Upper lobe of right lung (tissue), 1 donor: ENCODE results near the gene SKIC2. TPM values are rescaled to one million over a fixed set of nuclear protein-coding genes. Genes with fewer than 3 reads are reported as not detected.
A peak's percentile ranks its signal among the peaks of the same experiment; 100 is the strongest.
"Not testable (repeated sequence)": the region's sequence is repeated elsewhere in the genome, so short reads cannot be mapped to it uniquely, and the experiment has no call there.

Experiments
- ATAC-seq: fragments of 200-7000 bp; cut with Tn5 transposase; one replicate; pipeline ENCODE4 v1.9.1; 2020; ENCODE audit warnings: mild to moderate bottlenecking, moderate library complexity
- DNase-seq: peaks from one replicate; pipeline ENCODE4 v3.0.0-alpha.2; 2020
- H3K27ac ChIP-seq: fragments of 200-600 bp; one replicate; pipeline ENCODE4 v1.8.0; 2022
- H3K27me3 ChIP-seq: fragments of 200-600 bp; one replicate; pipeline ENCODE4 v1.8.0; 2022; ENCODE audit warnings: mild to moderate bottlenecking
- H3K36me3 ChIP-seq: fragments of 200-600 bp; one replicate; pipeline ENCODE4 v1.8.0; 2022
- H3K4me1 ChIP-seq: fragments of 200-600 bp; one replicate; pipeline ENCODE4 v1.8.0; 2022
- H3K4me3 ChIP-seq: fragments of 200-600 bp; one replicate; pipeline ENCODE4 v1.8.0; 2022; ENCODE audit warnings: mild to moderate bottlenecking
- H3K9me3 ChIP-seq: fragments of 200-600 bp; one replicate; pipeline ENCODE4 v1.8.0; 2022
- CTCF ChIP-seq: fragments of 200-600 bp; IDR thresholded peaks from one replicate; pipeline ENCODE4 v1.8.0; 2022; ENCODE audit warnings: antibody characterized with exemption
- intact Hi-C: fragments of 100-400 bp; cut with DNase I; formaldehyde crosslinking; loops from one replicate; pipeline ENCODE4 v1.11.0; 2022
- total RNA-seq: library from RNA; stranded (reverse); fragmentation: NEBNext Ultra II Directional; extraction: Animal tissue kit (Norgen Biotek cat#: 25700); gene quantifications from one replicate; pipeline ENCODE4 v1.2.1, GENCODE V29; 2021
- donor health status: DM: no; HTN: yes; CAD: no; lungs with severe emphysema.

The SKIC2 gene
- total RNA-seq, 1 donor from 2014 or later = 58.8 TPM

GRCh38 chr6:31977816-31978431 is 18.9 kb downstream of the SKIC2 start:
- Histone ChIP-seq H3K27ac (no peak overlapping the region), H3K36me3 (peaks cover 13% of the 10 kb centered on the region), H3K4me1 (peaks cover 7% of the 10 kb centered on the region), H3K4me3 (no peak overlapping the region), H3K9me3 (no peaks in the 10 kb centered on the region), H3K27me3 (no peaks in the 10 kb centered on the region)
- ATAC-seq (no peak), DNase-seq (no peak)
- intact Hi-C loops = no loop called here
- TF ChIP-seq CTCF = no peak

GRCh38 chr6:31978831-31979230 is 19.9 kb downstream of the SKIC2 start:
- no peak for TF ChIP-seq CTCF
- Histone ChIP-seq H3K9me3 (no peaks in the 10 kb centered on the region), H3K4me1 (no peaks in the 10 kb centered on the region), H3K4me3 (no peak overlapping the region), H3K36me3 (peaks cover 13% of the 10 kb centered on the region), H3K27me3 (no peaks in the 10 kb centered on the region), H3K27ac (no peak overlapping the region)
- intact Hi-C loops = no loop called here
- ATAC-seq = no peak
- DNase-seq = peak; percentile 16

GRCh38 chr6:31979238-31979898 is 20.4 kb downstream of the SKIC2 start:
- TF ChIP-seq CTCF = no peak
- intact Hi-C loops = no loop called here
- Histone ChIP-seq H3K27me3 (no peaks in the 10 kb centered on the region), H3K36me3 (peaks cover 13% of the 10 kb centered on the region), H3K4me1 (no peaks in the 10 kb centered on the region), H3K4me3 (no peak overlapping the region), H3K27ac (no peak overlapping the region), H3K9me3 (no peaks in the 10 kb centered on the region)
- no peak for ATAC-seq
- peak; percentile 13 for DNase-seq

DNA sequence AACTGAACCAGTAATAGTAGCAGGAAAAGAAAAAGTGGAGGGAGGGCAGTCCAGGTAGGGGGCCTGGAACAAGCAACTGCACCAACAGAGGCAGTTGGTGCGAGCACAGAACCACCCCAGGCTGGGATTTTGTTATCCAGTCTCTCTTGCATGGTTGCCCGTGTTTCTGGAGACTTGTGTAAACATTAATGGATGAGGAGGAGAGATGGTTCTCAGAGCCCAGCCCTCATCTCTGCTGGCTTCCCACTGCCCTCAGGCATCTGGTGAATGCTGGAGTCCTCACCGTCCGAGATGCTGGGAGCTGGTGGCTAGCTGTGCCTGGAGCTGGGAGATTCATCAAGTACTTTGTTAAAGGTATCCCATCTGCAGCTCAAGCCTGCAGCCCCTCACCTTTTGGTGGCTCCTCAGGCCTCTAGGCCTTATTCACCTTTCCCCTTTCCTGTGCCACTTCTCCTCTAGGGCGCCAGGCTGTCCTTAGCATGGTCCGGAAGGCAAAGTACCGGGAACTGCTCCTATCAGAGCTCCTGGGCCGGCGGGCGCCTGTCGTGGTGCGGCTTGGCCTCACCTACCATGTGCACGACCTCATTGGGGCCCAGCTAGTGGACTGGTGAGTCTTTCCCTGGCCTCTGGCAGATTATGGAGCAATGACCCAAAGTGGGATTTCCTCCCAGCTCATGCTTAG is 21.4 kb downstream of the SKIC2 start:
- H3K27me3 ChIP-seq, H3K27ac ChIP-seq, H3K4me3 ChIP-seq, ATAC-seq, intact Hi-C loops, H3K4me1 ChIP-seq, H3K9me3 ChIP-seq: not testable (repeated sequence)
- DNase-seq = peak; percentile 31
- H3K36me3 ChIP-seq = peaks cover 13% of the 10 kb centered on the region

DNA sequence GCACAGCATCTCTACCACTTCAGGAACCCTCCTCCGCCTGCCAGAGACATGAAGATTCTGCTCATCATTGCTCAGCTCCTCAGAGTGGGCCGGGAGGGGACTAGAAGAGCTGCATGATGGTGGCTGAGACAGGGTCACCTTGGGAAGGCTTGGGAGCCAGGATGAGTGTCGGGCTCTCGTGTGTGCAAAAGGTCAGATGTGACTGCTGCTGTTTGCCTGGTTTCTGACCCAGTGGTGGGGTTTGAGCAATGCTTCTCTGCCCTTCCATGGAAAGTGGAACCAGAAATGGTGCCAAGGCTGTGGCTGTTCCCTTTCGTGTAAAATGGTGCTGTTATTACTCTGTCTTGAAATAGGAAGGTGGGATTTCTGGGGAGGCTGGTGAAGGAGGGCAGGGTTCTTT is 22.0 kb downstream of the SKIC2 start:
- ATAC-seq, H3K4me3 ChIP-seq, H3K27ac ChIP-seq, H3K9me3 ChIP-seq, intact Hi-C loops, H3K4me1 ChIP-seq, H3K27me3 ChIP-seq, DNase-seq: not testable (repeated sequence)
- peaks cover 13% of the 10 kb centered on the region for H3K36me3 ChIP-seq

GRCh38 chr6:31981744-31982143 is 22.8 kb downstream of the SKIC2 start, which contains the start of gene C4A:
Gene C4A, plus strand, starts transcription at chr6:31982057. Its CDS starts 51 bp downstream, at chr6:31982108.
- peak; percentile 81 for ATAC-seq
- H3K9me3 ChIP-seq, intact Hi-C loops, DNase-seq, H3K27me3 ChIP-seq, H3K27ac ChIP-seq, H3K4me3 ChIP-seq, H3K4me1 ChIP-seq: not testable (repeated sequence)
- H3K36me3 ChIP-seq = peaks cover 13% of the 10 kb centered on the region

DNA sequence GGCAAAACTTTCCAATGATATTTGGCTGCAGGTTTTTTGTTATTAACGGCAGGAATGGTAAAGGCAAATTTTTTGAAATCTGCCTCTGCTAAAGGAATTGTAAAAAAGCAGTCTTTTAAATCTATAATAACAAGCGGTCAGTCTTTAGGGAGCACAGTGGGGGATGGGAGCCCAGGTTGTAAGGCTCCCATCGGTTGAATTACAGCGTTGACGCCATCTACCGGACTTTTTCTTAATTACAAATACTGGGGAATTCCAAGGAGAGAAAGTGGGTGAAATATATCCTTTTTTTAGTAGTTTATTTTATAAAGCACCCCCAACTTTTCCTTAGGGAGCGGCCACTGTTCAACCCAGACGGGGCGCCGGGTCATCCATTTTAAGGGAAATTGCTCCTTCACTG is 30.4 kb downstream of the SKIC2 start:
- H3K9me3 ChIP-seq, H3K27me3 ChIP-seq, intact Hi-C loops, H3K4me3 ChIP-seq, H3K36me3 ChIP-seq, H3K27ac ChIP-seq, DNase-seq, H3K4me1 ChIP-seq: not testable (repeated sequence)
- peak; percentile 60 for ATAC-seq

- H3K27me3 ChIP-seq, H3K4me1 ChIP-seq, H3K27ac ChIP-seq, H3K36me3 ChIP-seq, ATAC-seq, H3K9me3 ChIP-seq, H3K4me3 ChIP-seq, intact Hi-C loops: not testable (repeated sequence)
- peak; percentile 45 for DNase-seq
Observed at GRCh38 chr6:31994421-31994820, 35.4 kb downstream of the SKIC2 start.

GRCh38 chr6:31996385-31996784 is 37.4 kb downstream of the SKIC2 start:
- H3K27ac ChIP-seq, intact Hi-C loops: not testable (repeated sequence)
- peak; percentile 44 for DNase-seq

DNA sequence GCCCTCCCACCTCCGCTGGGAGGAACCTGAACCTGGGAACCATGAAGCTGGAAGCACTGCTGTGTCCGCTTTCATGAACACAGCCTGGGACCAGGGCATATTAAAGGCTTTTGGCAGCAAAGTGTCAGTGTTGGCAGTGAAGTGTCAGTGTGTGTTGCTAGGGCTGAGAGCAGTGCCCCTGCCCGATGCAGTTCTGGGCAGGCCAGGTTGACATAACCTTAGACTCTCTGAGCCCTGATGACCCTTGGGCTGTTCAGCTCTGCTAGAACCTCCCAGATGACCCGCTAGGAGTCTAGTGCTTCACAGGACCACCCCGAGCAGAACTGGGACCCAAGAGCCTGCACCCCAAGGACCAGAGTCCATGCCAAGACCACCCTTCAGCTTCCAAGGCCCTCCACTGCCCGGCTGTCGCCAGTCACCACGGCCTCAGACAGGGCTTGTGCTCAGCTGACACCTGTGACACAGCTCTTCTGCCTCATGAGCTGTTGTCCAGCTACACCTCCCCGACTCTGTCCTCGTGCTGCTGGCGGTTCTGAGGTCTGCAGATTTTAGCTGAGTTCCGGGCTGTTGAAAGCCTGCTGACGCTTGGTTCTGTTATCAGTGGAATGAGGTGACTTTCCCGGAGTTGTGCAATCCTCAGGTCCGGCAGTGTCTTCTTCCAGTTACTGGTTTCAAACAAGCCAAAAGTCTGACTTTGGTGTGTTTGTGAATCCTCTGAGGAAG is 43.7 kb downstream of the SKIC2 start:
- H3K27ac ChIP-seq, H3K4me3 ChIP-seq, DNase-seq, H3K36me3 ChIP-seq, H3K27me3 ChIP-seq, H3K4me1 ChIP-seq, intact Hi-C loops, H3K9me3 ChIP-seq, ATAC-seq: not testable (repeated sequence)

More at GRCh38 chr6:31996385-31996784, 37.4 kb downstream of the SKIC2 start:
- H3K4me1 ChIP-seq, H3K27me3 ChIP-seq, H3K9me3 ChIP-seq, H3K4me3 ChIP-seq, H3K36me3 ChIP-seq, ATAC-seq: not testable (repeated sequence)
